Common myeloid progenitor, CD34-positive (primary cell): Measurements from ENCODE around the gene AKAP12.
"Not testable (repeated sequence)": the region's sequence is repeated elsewhere in the genome, so short reads cannot be mapped to it uniquely, and the experiment has no call there.

Experiments
- CTCF ChIA-PET: fragments of 350-600 bp; sonication (Branson Sonifier 250); formaldehyde crosslinking; loops from one replicate; lab custom pipeline; 2021; ENCODE audit warnings: antibody characterized with exemption; lab: Charles Lee
- POLR2A ChIA-PET: fragments of 350-600 bp; sonication (Branson Sonifier 250); formaldehyde crosslinking; loops from one replicate; lab custom pipeline; 2021; ENCODE audit warnings: antibody characterized with exemption; lab: Charles Lee
- DNase-seq, 3 donors: peaks; one replicate each; pipeline versions ENCODE4 v3.0.0 to v3.0.0-alpha.2; 2013
- H3K27ac ChIP-seq, 2 experiments: 1 replicate in 1 of 2; 2 replicates in 1 of 2; pipeline ENCODE4 v1.7.0; 2013; ENCODE audit warnings: inconsistent platforms in 2 of 2, low read length in 2 of 2, mild to moderate bottlenecking in 2 of 2, low read depth in 1 of 2, moderate library complexity in 1 of 2; ENCODE audit not compliant: severe bottlenecking in 2 of 2, insufficient read depth in 1 of 2, poor library complexity in 1 of 2
- H3K27me3 ChIP-seq, 5 experiments: replicated peaks in 2 of 5; 1 replicate in 3 of 5; 2 replicates in 2 of 5; pipeline versions ENCODE4 v1.6.1 to v1.7.0; 2013; ENCODE audit warnings: low read length in 4 of 5, mild to moderate bottlenecking in 2 of 5, moderate library complexity in 2 of 5, inconsistent platforms in 1 of 5; ENCODE audit not compliant: insufficient read depth in 5 of 5, control insufficient read depth in 4 of 5
- H3K36me3 ChIP-seq, 4 experiments: 1 replicate in 2 of 4; 2 replicates in 2 of 4; pipeline versions ENCODE4 v1.6.1 to v1.7.0; 2013; ENCODE audit warnings: low read length in 3 of 4, control low read depth in 1 of 4, mild to moderate bottlenecking in 1 of 4; ENCODE audit not compliant: control insufficient read depth in 4 of 4, insufficient read depth in 4 of 4
- H3K4me1 ChIP-seq, 4 experiments: 1 replicate in 3 of 4; 2 replicates in 1 of 4; pipeline versions ENCODE4 v1.6.1 to v1.7.1; 2013; ENCODE audit warnings: low read length in 3 of 4, mild to moderate bottlenecking in 3 of 4, control low read depth in 1 of 4, inconsistent platforms in 1 of 4, moderate library complexity in 1 of 4; ENCODE audit not compliant: control insufficient read depth in 4 of 4, insufficient read depth in 4 of 4; ENCODE audit errors: control extremely low read depth in 1 of 4
- H3K4me3 ChIP-seq, 7 experiments: 1 replicate in 4 of 7; 2 replicates in 3 of 7; pipeline versions ENCODE4 v1.5.1 to v1.7.0; 2013; ENCODE audit warnings: mild to moderate bottlenecking in 7 of 7, low read length in 6 of 7, moderate library complexity in 6 of 7, inconsistent platforms in 2 of 7, low read depth in 2 of 7, control low read depth in 1 of 7; ENCODE audit not compliant: insufficient read depth in 4 of 7, control insufficient read depth in 1 of 7; ENCODE audit errors: extremely low read depth in 1 of 7
- H3K9me3 ChIP-seq, 5 experiments: 1 replicate in 4 of 5; 2 replicates in 1 of 5; pipeline versions ENCODE4 v1.6.1 to v1.7.1; 2013; ENCODE audit warnings: low read length in 4 of 5, mild to moderate bottlenecking in 2 of 5, inconsistent platforms in 1 of 5, low read depth in 1 of 5, moderate library complexity in 1 of 5; ENCODE audit not compliant: control insufficient read depth in 4 of 5, insufficient read depth in 2 of 5; ENCODE audit errors: control extremely low read depth in 1 of 5
- WGBS: methylation state at CpG from one replicate; pipeline ENCODE4 v1.1.5; 2013; ENCODE audit not compliant: insufficient coverage; 5-methylcytosine and 5-hydroxymethylcytosine counted together

The AKAP12 gene

DNA sequence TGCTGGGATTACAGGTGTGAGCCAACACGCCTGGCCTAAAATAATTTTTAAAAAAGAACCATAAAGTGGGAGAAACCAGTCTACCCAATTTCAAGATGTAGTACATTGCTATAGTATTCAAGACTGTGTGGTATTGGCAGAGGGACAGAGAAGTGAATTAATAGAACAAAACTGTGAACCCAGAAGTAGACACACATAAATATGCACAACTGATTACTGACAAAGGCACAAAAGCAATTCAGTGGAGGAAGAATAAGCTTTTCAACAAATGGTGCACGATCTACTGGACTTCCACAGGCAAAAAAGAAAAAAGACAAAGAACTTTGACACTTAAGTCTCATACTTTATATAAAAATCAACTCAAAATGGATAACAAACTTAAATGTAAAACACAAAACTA, 136.1 kb downstream of the AKAP12 start:
- WGBS = no CpG with 5 or more reads among the region's 2 CpGs
- H3K27ac ChIP-seq = no peak overlapping the region
- no peak for DNase-seq
- ChIA-PET CTCF (interaction anchor here (1.1 kb wide), 1 partner anchor 38 kb away, joined by 3 read pairs; no protein-coding TSS in a partner anchor), POLR2A (no interaction called here)
- H3K36me3 ChIP-seq = peaks cover 5 to 12% (median 9%) of the 10 kb centered on the region in 4 experiments
- H3K27me3 ChIP-seq = no peaks in the 10 kb centered on the region
- H3K4me3 ChIP-seq = no peak overlapping the region
- no peaks in the 10 kb centered on the region for H3K9me3 ChIP-seq
- peaks cover 4 to 35% (median 25%) of the 10 kb centered on the region in 4 experiments for H3K4me1 ChIP-seq

DNA sequence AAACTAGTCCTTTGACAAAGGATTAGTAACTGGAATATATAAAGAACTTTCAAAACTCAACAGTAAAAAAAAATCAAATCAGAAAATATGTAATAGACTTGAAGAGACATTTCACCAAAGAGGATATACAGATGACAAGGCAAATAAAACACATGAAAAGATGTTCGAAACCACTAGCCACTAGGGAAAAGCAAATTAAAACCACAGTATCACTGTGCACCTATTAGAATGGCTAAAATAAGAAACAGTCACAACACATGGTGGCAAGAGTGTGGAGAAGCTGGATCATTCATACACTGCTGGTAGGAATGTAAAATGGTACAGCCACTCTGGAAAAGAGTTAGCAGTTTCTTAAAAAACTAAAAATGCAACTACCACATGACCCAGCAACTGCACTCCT, 136.7 kb downstream of the AKAP12 start:
- ChIA-PET POLR2A (no interaction called here), CTCF (no interaction called here)
- peaks cover 0 to 6% (median 4%) of the 10 kb centered on the region in 4 experiments for H3K36me3 ChIP-seq
- no peak overlapping the region for H3K4me3 ChIP-seq
- no peaks in the 10 kb centered on the region for H3K27me3 ChIP-seq
- no CpG with 5 or more reads among the region's 1 CpG for WGBS
- DNase-seq = no peak
- peaks cover 4 to 37% (median 26%) of the 10 kb centered on the region in 4 experiments for H3K4me1 ChIP-seq
- H3K27ac ChIP-seq = no peak overlapping the region
- H3K9me3 ChIP-seq = no peaks in the 10 kb centered on the region

DNA sequence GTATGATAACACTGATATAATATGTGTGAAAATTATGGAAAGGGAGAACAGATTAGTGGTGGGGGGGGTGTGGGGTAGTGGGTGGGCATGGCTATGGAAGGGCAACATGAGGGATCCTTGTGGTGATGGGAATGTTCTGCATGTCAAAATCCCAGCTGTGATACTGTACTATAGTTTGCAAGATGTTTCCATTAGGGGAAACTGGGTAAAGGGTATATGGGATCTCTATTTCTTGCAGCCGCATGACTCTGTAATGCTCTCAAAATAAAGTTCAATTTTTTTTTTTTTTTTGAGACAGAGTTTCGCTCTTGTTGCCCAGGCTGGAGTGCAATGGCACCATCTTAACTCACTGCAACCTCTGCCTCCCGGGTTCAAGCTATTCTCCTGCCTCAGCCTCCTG, 137.3 kb downstream of the AKAP12 start:
- Histone ChIP-seq H3K9me3 (no peaks in the 10 kb centered on the region), H3K36me3 (peaks cover 0 to 2% (median under 1%) of the 10 kb centered on the region in 4 experiments), H3K4me1 (peaks cover 7 to 32% (median 23%) of the 10 kb centered on the region in 4 experiments), H3K27me3 (no peaks in the 10 kb centered on the region), H3K27ac (no peak overlapping the region), H3K4me3 (no peak overlapping the region)
- 60% methylated on average over 2 of the region's 3 CpGs for WGBS
- ChIA-PET POLR2A (no interaction called here), CTCF (no interaction called here)
- no peak for DNase-seq

DNA sequence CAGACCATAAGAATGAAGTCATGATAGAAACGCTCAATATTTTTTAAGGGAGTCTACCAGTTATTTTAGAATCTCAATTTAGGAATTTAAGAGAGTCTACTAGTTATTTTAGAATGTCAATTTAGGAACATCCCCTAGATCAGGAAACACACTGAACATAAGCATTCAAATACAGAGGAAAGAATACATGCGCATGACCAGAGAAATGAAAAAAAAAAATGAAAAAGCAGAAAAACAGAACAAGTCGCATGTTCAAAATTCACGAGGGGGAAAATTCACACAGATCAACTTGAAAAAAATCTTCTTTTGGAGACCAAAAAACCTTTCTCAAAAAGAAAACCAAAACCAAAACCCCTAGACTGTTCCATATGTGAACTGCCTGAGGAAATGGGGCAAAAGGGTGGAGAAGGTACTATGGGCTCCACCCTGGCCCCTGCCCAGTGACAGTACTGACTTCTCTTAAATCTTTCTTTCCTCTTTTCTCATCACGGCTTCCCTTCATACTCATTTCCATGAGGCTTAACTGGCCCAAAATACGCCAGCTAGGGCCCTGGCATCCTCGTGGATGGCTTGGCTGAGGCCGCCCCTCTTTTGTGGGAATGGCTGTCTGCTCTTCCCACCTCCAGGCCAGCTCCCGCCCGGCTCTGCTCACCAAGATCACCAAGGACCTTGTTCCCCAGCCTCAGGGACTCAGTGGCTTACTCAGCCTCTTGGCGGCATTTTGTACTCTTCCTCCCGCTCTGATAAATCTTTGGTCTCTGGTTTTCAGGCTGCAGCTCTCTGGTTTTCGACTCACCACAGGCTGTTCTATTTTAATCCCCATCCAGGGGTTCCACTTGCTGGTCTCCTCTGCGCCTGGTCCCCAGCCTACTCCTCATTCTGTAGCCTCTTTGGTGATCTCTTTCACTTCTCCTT, 140.4 kb downstream of the AKAP12 start:
- DNase-seq = peak; percentile 10 to 75 (median 61)
- Histone ChIP-seq H3K4me1 (peaks cover 10 to 22% (median 18%) of the 10 kb centered on the region in 4 experiments), H3K9me3 (no peaks in the 10 kb centered on the region), H3K4me3 (peak overlapping the region in 4 of 7 experiments; percentile 2 to 42 (median 28)), H3K36me3 (peaks cover 0 to 4% (median 0%) of the 10 kb centered on the region in 4 experiments), H3K27ac (peak overlapping the region in 1 of 2 experiments; percentile 49), H3K27me3 (no peaks in the 10 kb centered on the region)
- ChIA-PET POLR2A (no interaction called here), CTCF (interaction anchor here (0.6 kb wide), 1 partner anchor 918 kb away, joined by 3 read pairs; no protein-coding TSS in a partner anchor)
- WGBS = 89% methylated on average over 11 of the region's 14 CpGs

DNA sequence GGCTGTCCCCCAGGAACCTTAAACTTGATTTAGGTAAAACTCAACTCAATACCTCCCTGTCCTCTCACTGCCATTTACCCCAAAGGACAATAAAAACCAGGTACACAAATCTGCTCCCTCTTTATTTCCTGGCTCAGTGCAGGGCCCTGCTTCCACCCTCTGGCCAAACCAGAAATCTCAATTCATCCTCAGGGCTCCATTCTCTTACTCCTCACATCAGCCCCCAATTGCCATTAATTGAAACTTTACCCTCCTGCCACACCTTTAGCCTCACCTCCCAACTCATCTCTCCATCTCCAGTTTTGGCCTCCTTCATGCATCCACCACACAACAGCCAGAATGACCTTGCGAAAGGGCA, 141.1 kb downstream of the AKAP12 start:
- WGBS = 100% methylated on average over 1 of the region's 1 CpG
- Histone ChIP-seq H3K9me3 (no peaks in the 10 kb centered on the region), H3K4me1 (peaks cover 10 to 26% (median 22%) of the 10 kb centered on the region in 4 experiments), H3K27me3 (no peaks in the 10 kb centered on the region), H3K36me3 (peaks cover 0 to 4% (median 0%) of the 10 kb centered on the region in 4 experiments), H3K27ac (peak overlapping the region in 1 of 2 experiments; percentile 49), H3K4me3 (no peak overlapping the region)
- POLR2A ChIA-PET = no interaction called here
- no peak for DNase-seq
- CTCF ChIA-PET = no interaction called here

- no peaks in the 10 kb centered on the region for H3K9me3 ChIP-seq
- WGBS = 97% methylated on average over 3 of the region's 4 CpGs
- H3K27ac ChIP-seq = no peak overlapping the region
- ChIA-PET CTCF (no interaction called here), POLR2A (no interaction called here)
- no peaks in the 10 kb centered on the region for H3K27me3 ChIP-seq
- no peak overlapping the region for H3K4me3 ChIP-seq
- peaks cover 10 to 26% (median 21%) of the 10 kb centered on the region in 4 experiments for H3K4me1 ChIP-seq
- no peak for DNase-seq
- H3K36me3 ChIP-seq = peaks cover 0 to 4% (median 0%) of the 10 kb centered on the region in 4 experiments
Measured at GRCh38 chr6:151381722-151382121, 142.0 kb downstream of the AKAP12 start.

DNA sequence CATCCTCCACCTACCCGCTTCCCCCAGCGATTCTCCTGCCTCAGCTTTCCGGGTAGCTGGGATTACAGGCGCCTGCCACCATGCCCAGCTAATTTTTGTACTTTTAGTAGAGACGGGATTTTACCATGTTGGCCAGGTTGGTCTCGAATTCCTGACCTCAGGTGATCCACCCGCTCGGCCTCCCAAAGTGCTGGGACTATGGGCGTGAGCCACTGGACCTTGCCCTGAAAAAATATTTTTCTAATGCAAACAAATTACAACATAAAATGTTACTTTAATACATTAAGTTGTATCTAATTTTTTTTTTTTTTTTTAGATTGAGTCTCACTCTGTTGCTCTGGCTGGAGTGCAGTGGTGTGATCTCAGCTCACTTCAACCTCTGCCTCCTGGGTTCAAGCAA, 142.9 kb downstream of the AKAP12 start:
- H3K36me3 ChIP-seq, H3K27me3 ChIP-seq, H3K27ac ChIP-seq, H3K4me3 ChIP-seq, H3K9me3 ChIP-seq, DNase-seq: not testable (repeated sequence)
- 91% methylated on average over 8 of the region's 9 CpGs for WGBS
- CTCF ChIA-PET = interaction anchor here (0.8 to 1.9 kb wide), 2 partner anchors 13 to 46 kb away, joined by 3 to 4 read pairs; no protein-coding TSS in a partner anchor
- POLR2A ChIA-PET = interaction anchor here (0.7 kb wide), 1 partner anchor 10 kb away, joined by 6 read pairs; no protein-coding TSS in a partner anchor
- peaks cover 10 to 30% (median 23%) of the 10 kb centered on the region in 4 experiments for H3K4me1 ChIP-seq
